Upper lobe of left lung (tissue), 4 donors: Measurements from ENCODE around the gene RAI1.

ENCODE experiments used
- CTCF ChIP-seq, 6 experiments: fragments of 450-650 bp in 4 of 6; fragments of 200-600 bp in 2 of 6; sonication (generic) in 2 of 6; IDR thresholded peaks; one replicate each; pipeline ENCODE4 v1.5.1; 2016 to 2019; ENCODE audit warnings: antibody characterized with exemption in 6 of 6
- EP300 ChIP-seq, 4 donors: sonication (generic); formaldehyde crosslinking; IDR thresholded peaks; one replicate each; pipeline ENCODE4 v1.5.1; 2017; ENCODE audit warnings: antibody characterized with exemption in 4 of 4, control low read depth in 2 of 4
- POLR2A ChIP-seq, 4 donors: fragments of 450-650 bp; IDR thresholded peaks; one replicate each; pipeline ENCODE4 v1.5.1; 2016 to 2017; ENCODE audit warnings: antibody characterized with exemption in 4 of 4, mild to moderate bottlenecking in 2 of 4
- POLR2AphosphoS5 ChIP-seq, 2 donors: sonication (generic); formaldehyde crosslinking; IDR thresholded peaks; one replicate each; pipeline ENCODE4 v1.5.1; 2017; ENCODE audit warnings: antibody characterized with exemption in 2 of 2

GRCh38 chr17:17683710-17684365 lies 2.6 kb downstream of the RAI1 start:
- no peak for TF ChIP-seq POLR2A (IDR thresholded peaks at IDR 0.05)
- TF ChIP-seq CTCF (IDR thresholded peaks at IDR 0.05), result no peak
- no peak for TF ChIP-seq POLR2AphosphoS5 (IDR thresholded peaks at IDR 0.05)
- no peak for TF ChIP-seq EP300 (IDR thresholded peaks at IDR 0.05)
